GM19193 (cell line): Measurements from ENCODE around the gene GRB10.

Source experiments
- POLR2A ChIP-seq: IDR thresholded peaks from 4 replicates; pipeline ENCODE4 v1.6.1; 2011; ENCODE audit not compliant: insufficient read depth, insufficient read length; ENCODE audit errors: extremely low read depth

Gene GRB10

GRCh38 chr7:50564640-50565558 is 217.8 kb downstream of the GRB10 start, which contains the start of gene DDC:
Gene DDC, minus strand, starts transcription at chr7:50565405. Its CDS starts 21,320 bp downstream, at chr7:50544085.
- TF ChIP-seq POLR2A: no peak

GRCh38 chr7:50564171-50564570 is 218.5 kb downstream of the GRB10 start:
- no peak for TF ChIP-seq POLR2A

GRCh38 chr7:50562136-50562535 is 220.6 kb downstream of the GRB10 start:
- no peak for TF ChIP-seq POLR2A

- no peak for TF ChIP-seq POLR2A
Measured at GRCh38 chr7:50560865-50561351, 221.8 kb downstream of the GRB10 start.

DNA sequence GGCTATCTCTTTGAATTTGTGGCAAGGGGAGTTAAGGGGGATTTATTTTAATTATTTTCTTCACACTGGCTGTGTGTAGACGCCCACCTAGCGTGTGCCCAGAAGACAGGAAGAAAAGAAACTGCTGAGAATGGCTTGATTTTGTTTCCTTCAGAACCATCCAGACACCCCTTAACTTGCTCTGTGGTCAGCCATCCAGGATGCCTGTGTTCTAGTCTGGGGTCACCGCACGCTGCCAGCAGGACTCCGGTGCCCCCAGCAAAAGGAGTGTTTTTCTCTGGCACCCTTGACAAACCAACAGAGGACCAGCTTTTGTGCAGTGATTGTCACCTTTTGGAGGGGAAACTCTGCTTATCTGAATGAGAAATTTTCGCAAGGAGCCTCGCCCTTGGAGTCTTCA is 222.8 kb downstream of the GRB10 start:
- TF ChIP-seq POLR2A: no peak

GRCh38 chr7:50558294-50559053 is 224.2 kb downstream of the GRB10 start:
- TF ChIP-seq POLR2A: no peak

DNA sequence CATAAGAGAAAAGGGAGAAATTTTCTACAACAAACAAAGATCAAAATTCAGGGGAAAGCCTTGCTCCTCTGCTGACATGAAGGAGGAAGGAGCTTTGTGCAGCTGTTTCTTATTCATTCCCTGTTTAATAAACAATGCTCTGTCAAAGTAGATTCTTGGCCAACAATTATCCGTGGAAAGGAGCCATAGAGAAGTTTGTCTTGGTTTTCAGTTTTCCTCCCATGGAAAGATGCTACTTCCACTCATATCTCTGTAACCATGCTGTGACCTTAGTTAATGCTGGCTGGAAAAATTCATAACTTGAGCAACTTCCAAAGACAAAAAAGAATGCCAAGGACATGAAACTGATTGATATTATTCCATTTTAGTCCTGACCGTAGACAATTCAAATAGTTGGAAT is 225.6 kb downstream of the GRB10 start:
- no peak for TF ChIP-seq POLR2A

DNA sequence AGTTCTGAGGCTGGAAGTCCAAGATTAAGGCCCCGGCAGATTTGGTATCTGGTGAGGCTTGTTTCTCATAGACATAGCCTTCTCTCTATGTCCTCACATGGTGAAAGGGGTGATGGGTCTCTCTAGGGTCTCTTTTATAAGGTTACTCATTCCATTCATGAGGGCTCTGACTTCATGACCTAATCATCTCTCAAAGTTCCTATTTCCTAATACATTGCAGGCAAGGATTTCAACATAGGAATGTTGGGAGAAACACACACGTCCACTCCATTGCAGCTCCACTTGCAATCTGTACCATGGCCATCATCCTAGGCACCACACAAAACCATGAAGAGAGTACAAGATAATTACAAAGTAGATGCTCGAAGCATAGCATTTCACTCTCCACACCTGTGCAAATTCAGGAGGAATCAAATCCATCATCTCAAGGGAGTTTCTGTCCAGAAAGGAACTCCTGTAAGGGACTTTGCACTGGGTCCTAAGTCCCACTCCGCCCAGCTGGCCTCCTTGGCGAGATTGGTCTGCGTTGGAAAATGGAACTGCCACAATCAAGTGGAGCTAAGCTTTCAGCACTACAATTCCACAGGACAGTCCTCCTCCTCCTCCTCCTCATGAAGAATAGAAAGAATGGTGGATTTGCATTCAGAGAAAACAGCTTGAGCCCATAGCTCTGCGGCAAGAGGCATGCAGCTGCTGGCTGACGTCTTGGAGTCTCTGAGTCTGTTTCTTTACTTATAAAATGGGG is 226.3 kb downstream of the GRB10 start:
- TF ChIP-seq POLR2A: no peak

- TF ChIP-seq POLR2A: no peak
Measured at GRCh38 chr7:50555594-50556140, 227.0 kb downstream of the GRB10 start.

- no peak for TF ChIP-seq POLR2A
Measured at GRCh38 chr7:50554431-50555322, 228.0 kb downstream of the GRB10 start.

GRCh38 chr7:50553973-50554372 is 228.7 kb downstream of the GRB10 start:
- no peak for TF ChIP-seq POLR2A

DNA sequence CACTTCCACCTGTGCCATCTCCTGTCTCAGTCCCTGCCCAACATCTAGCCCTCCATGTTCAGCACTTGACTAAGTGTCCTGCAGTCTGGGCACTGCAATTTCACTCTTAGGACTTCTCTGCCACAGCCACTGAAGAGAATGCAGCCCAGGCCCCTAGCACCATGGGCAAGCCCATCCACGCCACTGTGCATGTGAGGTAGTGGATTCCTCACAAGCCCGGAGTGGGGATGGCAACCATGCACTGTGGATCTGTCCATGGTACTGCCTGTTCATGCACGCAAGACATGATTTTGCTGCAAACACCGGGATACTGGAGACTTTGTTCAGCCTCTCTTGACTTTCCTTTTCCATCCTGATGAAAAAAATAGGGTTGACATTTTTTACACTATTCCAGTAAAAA is 229.8 kb downstream of the GRB10 start:
- no peak for TF ChIP-seq POLR2A

DNA sequence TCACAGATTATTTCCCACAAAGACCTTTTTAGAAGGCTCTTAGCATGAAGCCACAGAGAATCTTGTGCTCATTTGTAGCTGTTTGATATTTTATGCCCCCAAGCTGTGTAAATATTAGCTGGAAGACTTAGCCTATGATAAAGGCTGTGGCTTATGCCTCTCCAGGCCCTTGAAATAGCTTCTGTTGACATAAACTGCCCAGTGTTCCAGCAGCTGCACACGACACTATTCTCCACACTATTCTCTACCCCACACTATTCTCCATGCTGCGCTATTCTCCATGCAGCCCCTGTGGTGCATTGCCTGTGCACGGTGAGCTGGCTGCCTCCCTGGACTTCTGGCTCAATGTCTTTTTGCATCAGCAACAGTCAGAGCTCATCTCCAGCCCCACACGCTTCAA is 230.6 kb downstream of the GRB10 start:
- TF ChIP-seq POLR2A: no peak

- TF ChIP-seq POLR2A: no peak
Measured at GRCh38 chr7:50544992-50545391, 237.7 kb downstream of the GRB10 start.
